ENCODE data around the gene DEGS1.

The DEGS1 gene

GRCh38 chr1:224219011-224219611 is 36.1 kb downstream of the DEGS1 start (continued):
- TF ChIP-seq ZFP37 (tag by site-specific recombination; IDR thresholded peaks at IDR 0.05) = no peak
- TF ChIP-seq, protein P1, sequence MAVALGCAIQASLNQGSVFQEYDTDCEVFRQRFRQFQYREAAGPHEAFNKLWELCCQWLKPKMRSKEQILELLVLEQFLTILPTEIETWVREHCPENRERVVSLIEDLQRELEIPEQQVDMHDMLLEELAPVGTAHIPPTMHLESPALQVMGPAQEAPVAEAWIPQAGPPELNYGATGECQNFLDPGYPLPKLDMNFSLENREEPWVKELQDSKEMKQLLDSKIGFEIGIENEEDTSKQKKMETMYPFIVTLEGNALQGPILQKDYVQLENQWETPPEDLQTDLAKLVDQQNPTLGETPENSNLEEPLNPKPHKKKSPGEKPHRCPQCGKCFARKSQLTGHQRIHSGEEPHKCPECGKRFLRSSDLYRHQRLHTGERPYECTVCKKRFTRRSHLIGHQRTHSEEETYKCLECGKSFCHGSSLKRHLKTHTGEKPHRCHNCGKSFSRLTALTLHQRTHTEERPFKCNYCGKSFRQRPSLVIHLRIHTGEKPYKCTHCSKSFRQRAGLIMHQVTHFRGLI (tag by site-specific recombination; IDR thresholded peaks at IDR 0.05) = no peak
- no peak for TF ChIP-seq ZNF585B (tag by site-specific recombination; IDR thresholded peaks at IDR 0.05)
- TF ChIP-seq ZNF555 (tag by site-specific recombination; conservative IDR thresholded peaks at IDR 0.05) = no peak
- no peak for TF ChIP-seq ZFHX2 (tag by site-specific recombination; conservative IDR thresholded peaks at IDR 0.05)
- no peak for TF ChIP-seq ZNF239 (tag by site-specific recombination; IDR thresholded peaks at IDR 0.05)
- TF ChIP-seq ZSCAN4 (tag by site-specific recombination; IDR thresholded peaks at IDR 0.05) = no peak
- 0 out of 2 replicates have a peak, but pooled peaks have one; percentile 2 for TF ChIP-seq ATF2 (tag by site-specific recombination; IDR thresholded peaks at IDR 0.05; ENCODE audit: low read depth)
- peak; percentile 63 for TF ChIP-seq ZNF335 (tag by site-specific recombination; conservative IDR thresholded peaks at IDR 0.05)
- no peak for TF ChIP-seq ZNF791 (tag by site-specific recombination; IDR thresholded peaks at IDR 0.05)
- TF ChIP-seq KLF17 (tag by site-specific recombination; IDR thresholded peaks at IDR 0.05) = no peak
- no peak for TF ChIP-seq REST (tag by site-specific recombination; IDR thresholded peaks at IDR 0.05)
- TF ChIP-seq ZNF23 (tag by site-specific recombination; IDR thresholded peaks at IDR 0.05; ENCODE audit: borderline replicate concordance) = no peak
- TF ChIP-seq, protein P2, sequence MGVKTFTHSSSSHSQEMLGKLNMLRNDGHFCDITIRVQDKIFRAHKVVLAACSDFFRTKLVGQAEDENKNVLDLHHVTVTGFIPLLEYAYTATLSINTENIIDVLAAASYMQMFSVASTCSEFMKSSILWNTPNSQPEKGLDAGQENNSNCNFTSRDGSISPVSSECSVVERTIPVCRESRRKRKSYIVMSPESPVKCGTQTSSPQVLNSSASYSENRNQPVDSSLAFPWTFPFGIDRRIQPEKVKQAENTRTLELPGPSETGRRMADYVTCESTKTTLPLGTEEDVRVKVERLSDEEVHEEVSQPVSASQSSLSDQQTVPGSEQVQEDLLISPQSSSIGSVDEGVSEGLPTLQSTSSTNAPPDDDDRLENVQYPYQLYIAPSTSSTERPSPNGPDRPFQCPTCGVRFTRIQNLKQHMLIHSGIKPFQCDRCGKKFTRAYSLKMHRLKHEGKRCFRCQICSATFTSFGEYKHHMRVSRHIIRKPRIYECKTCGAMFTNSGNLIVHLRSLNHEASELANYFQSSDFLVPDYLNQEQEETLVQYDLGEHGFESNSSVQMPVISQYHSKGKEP (tag by site-specific recombination; IDR thresholded peaks at IDR 0.05) = peak; percentile 67
- 0 out of 2 replicates have a peak, but pooled peaks have one; percentile 17 for TF ChIP-seq ZNF341 (tag by site-specific recombination; IDR thresholded peaks at IDR 0.05; ENCODE audit: low read depth)
- TF ChIP-seq ZNF488 (tag by site-specific recombination; IDR thresholded peaks at IDR 0.05) = no peak
- TF ChIP-seq ZSCAN30 (tag by site-specific recombination; IDR thresholded peaks at IDR 0.05) = no peak
- TF ChIP-seq ZNF221 (tag by site-specific recombination; IDR thresholded peaks at IDR 0.05; ENCODE audit: borderline replicate concordance) = no peak
- TF ChIP-seq ZSCAN23 (tag by site-specific recombination; IDR thresholded peaks at IDR 0.05) = peak; percentile 22; the same call in 1 of the 2 replicates
- TF ChIP-seq ZEB2 (tag by site-specific recombination; IDR thresholded peaks at IDR 0.05) = peak; percentile 60; the same call in 1 of the 2 replicates
- TF ChIP-seq ZNF521 (tag by site-specific recombination; IDR thresholded peaks at IDR 0.05) = no peak
- TF ChIP-seq ZBTB48 (tag by site-specific recombination; IDR thresholded peaks at IDR 0.05) = no peak
- no peak for TF ChIP-seq GFI1B (tag by site-specific recombination; IDR thresholded peaks at IDR 0.05)
- TF ChIP-seq, protein P3, sequence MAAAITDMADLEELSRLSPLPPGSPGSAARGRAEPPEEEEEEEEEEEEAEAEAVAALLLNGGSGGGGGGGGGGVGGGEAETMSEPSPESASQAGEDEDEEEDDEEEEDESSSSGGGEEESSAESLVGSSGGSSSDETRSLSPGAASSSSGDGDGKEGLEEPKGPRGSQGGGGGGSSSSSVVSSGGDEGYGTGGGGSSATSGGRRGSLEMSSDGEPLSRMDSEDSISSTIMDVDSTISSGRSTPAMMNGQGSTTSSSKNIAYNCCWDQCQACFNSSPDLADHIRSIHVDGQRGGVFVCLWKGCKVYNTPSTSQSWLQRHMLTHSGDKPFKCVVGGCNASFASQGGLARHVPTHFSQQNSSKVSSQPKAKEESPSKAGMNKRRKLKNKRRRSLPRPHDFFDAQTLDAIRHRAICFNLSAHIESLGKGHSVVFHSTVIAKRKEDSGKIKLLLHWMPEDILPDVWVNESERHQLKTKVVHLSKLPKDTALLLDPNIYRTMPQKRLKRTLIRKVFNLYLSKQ (tag by site-specific recombination; IDR thresholded peaks at IDR 0.05; ENCODE audit: borderline replicate concordance) = no peak
- no peak for TF ChIP-seq ZNF704 (tag by site-specific recombination; IDR thresholded peaks at IDR 0.05)

Measured in HEK293 (cell line).